AG04450 (cell line): Measurements from ENCODE around the gene NECTIN1. TPM values are rescaled to one million over a fixed set of nuclear protein-coding genes. Genes with fewer than 3 reads are reported as not detected.

ENCODE experiments used
- CTCF ChIA-PET: fragments of 300-600, 350-600 bp; formaldehyde crosslinking; extraction: SDS; loops from one replicate; lab custom pipeline; 2022; ENCODE audit warnings: antibody characterized with exemption, inconsistent platforms; lab: Charles Lee
- POLR2A ChIA-PET: fragments of 350-600 bp; formaldehyde crosslinking; extraction: SDS; loops from one replicate; lab custom pipeline; 2021; ENCODE audit warnings: antibody characterized with exemption, inconsistent platforms; lab: Yijun Ruan, JAX
- DNase-seq: peaks from one replicate; pipeline ENCODE4 v3.0.0-alpha.2; 2011; ENCODE audit warnings: low read depth, low spot score
- H3K27ac ChIP-seq: one replicate; pipeline ENCODE4 v1.5.1; 2012; ENCODE audit warnings: low read depth, low read length, control low read depth
- H3K27me3 ChIP-seq: one replicate; pipeline ENCODE4 v1.6.0; 2012; ENCODE audit warnings: low read length; ENCODE audit not compliant: control insufficient read depth, insufficient read depth
- H3K4me3 ChIP-seq: 2 replicates; pipeline ENCODE4 v1.5.1; 2011; ENCODE audit warnings: mild to moderate bottlenecking, low read depth, low read length, control low read depth
- H3K9me3 ChIP-seq: 2 replicates; pipeline ENCODE4 v1.5.1; 2012; ENCODE audit warnings: low read length; ENCODE audit not compliant: control insufficient read depth, insufficient read depth
- polyA plus RNA-seq: library from polyadenylated mRNA; depleted of rRNA; stranded (reverse); fragments of >200 nt; gene quantifications from 2 replicates; pipeline ENCODE4 v1.2.3, GENCODE V29; 2011
- TF ChIP-seq, protein P1 (sequence below): IDR thresholded peaks from 2 replicates; pipeline ENCODE4 v1.5.1; 2011; ENCODE audit warnings: low read depth, low read length, control low read depth, inconsistent platforms

NECTIN1 gene
- polyA plus RNA-seq, 1 experiment = 2.8 TPM

DNA sequence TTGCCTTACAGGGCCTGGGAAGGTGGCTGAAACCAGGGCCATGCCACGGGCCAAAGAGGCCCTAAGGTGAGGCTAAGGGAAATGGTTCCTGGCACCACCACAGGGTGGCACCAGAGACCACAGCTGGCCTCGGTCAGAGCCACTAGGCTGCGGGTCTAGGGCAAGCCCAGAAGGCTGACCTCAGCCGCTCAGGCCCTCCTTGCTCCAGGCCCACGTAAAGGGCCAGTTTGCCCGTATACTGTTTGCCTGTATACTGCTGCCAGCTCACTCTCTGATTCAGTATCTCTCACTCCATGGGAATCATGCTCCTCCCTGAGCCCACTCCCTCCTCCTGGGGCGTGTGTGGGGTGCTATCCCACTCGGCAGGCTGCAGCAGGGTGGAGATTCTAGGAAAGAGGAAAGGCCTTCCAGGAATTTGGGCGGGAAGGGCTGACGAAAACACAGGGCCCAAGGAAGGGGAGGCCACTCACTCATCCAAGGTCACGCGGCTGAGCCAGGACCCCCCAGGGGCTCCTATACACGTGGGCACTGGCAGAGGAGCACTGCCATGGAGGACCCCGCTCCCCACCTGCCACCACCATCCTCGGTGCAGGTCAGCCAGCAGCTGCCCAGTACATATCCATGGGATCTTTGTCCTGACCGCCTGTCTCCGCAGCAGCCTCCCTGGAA lies 62.4 kb downstream of the NECTIN1 start:
- no peak overlapping the region for H3K4me3 ChIP-seq
- ChIA-PET CTCF (interaction anchor here (1.1 to 5.1 kb wide), 4 partner anchors 13 to 442 kb away, joined by 4 to 33 read pairs (median 17); partner anchors contain the start of gene NECTIN1), POLR2A (no interaction called here)
- H3K27me3 ChIP-seq = no peaks in the 10 kb centered on the region
- TF ChIP-seq, protein P1, sequence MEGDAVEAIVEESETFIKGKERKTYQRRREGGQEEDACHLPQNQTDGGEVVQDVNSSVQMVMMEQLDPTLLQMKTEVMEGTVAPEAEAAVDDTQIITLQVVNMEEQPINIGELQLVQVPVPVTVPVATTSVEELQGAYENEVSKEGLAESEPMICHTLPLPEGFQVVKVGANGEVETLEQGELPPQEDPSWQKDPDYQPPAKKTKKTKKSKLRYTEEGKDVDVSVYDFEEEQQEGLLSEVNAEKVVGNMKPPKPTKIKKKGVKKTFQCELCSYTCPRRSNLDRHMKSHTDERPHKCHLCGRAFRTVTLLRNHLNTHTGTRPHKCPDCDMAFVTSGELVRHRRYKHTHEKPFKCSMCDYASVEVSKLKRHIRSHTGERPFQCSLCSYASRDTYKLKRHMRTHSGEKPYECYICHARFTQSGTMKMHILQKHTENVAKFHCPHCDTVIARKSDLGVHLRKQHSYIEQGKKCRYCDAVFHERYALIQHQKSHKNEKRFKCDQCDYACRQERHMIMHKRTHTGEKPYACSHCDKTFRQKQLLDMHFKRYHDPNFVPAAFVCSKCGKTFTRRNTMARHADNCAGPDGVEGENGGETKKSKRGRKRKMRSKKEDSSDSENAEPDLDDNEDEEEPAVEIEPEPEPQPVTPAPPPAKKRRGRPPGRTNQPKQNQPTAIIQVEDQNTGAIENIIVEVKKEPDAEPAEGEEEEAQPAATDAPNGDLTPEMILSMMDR = peak; percentile 95
- no peaks in the 10 kb centered on the region; the same call in 1 of the 2 replicates for H3K9me3 ChIP-seq
- H3K27ac ChIP-seq = no peak overlapping the region
- peak; percentile 10 for DNase-seq

DNA sequence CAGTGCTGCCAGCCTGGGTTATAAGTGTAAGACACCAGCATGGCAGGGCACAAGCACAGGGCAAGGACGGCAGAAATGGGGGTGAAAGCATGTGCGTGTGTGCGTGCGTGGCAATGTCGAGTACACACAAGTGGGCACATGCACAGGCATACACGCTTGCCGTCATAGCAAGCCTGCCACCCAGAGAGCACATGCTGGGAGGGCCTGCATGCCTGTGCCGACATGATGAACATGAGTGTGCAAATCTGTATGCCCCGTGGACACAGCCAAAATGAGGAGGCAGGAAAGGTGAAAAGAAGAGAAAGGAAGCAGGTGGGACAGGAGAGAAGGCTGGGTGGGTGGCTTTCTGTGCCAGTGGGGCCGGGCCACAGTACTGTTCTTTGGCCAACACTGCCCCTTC lies 62.9 kb downstream of the NECTIN1 start:
- CTCF ChIA-PET = interaction anchor here (1.1 to 5.1 kb wide), 4 partner anchors 13 to 443 kb away, joined by 4 to 33 read pairs (median 17); partner anchors contain the start of gene NECTIN1
- H3K9me3 ChIP-seq = no peaks in the 10 kb centered on the region; the same call in 1 of the 2 replicates
- no peaks in the 10 kb centered on the region for H3K27me3 ChIP-seq
- H3K27ac ChIP-seq = no peak overlapping the region
- POLR2A ChIA-PET = no interaction called here
- TF ChIP-seq, protein P1 = no peak
- H3K4me3 ChIP-seq = no peak overlapping the region
- DNase-seq = no peak

DNA sequence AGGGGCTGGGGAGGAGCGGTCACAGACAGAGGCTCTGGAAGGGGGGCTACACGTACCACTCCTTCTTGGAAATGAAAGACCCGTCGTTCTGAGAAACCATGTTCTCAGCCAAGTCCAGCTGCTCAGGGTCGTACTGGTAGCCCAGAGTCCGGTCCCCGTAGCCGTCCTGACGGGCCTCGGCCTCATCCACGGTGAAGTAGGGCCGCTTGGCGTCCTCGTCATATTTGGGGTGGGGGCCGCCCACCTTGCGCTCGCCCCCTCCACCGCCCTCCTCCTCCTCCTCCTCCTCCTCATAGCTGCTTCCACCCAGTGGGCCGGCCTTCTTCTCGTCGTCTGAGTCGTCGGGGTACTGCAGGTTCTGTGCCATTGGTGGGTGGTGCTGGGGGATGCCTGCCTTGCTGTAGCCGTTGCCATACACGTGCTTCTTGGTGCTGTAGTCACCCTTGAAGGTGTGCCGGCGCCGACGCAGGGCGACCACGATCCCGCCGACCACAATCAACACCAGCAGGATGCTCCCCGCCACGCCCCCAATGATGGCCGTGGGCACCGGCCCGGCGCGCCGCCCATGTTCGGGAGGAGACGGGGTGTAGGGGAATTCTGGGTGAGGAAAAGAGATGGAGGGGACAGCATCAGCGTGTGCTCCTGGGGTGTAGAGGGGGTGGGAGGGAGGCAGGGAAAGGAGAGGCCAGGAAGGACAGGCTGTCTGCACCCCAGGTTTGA lies 64.1 kb downstream of the NECTIN1 start:
- POLR2A ChIA-PET = interaction anchor here (0.6 kb wide), 2 partner anchors 16 to 64 kb away, joined by 4 read pairs; partner anchors contain the start of gene NECTIN1
- no peaks in the 10 kb centered on the region; the same call in 1 of the 2 replicates for H3K9me3 ChIP-seq
- no peak for DNase-seq
- H3K27me3 ChIP-seq = no peaks in the 10 kb centered on the region
- no peak overlapping the region for H3K4me3 ChIP-seq
- CTCF ChIA-PET = interaction anchor here (1.9 to 5.1 kb wide), 3 partner anchors 65 to 444 kb away, joined by 5 to 33 read pairs (median 29); partner anchors contain the start of gene NECTIN1
- TF ChIP-seq, protein P1 = no peak
- no peak overlapping the region for H3K27ac ChIP-seq

DNA sequence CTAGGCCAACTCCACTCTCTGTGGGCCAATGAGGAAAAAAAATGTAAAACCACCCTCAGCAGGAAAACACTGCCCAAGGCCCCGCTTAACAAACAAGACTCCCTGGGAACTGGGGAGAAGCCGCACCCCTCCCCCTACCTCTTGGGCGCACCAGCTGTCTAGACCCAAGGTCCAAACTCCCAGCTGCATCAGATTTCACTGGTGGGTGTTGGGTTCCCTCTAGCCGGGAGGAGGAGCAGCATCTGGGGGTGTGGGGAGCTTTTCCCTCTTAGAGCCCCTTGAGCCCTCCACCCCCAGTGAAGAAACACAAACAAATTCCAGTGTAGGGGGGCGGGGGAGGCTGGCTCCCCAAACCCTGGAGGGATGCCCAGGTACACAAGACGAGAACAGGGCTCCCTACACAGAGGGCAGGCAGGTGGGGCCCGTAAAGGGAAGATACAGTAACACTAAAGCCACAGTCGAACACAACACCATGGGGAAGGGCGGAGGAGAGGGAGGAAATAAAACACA lies 64.9 kb downstream of the NECTIN1 start:
- Histone ChIP-seq H3K9me3 (no peaks in the 10 kb centered on the region; the same call in 1 of the 2 replicates), H3K27me3 (no peaks in the 10 kb centered on the region), H3K4me3 (no peak overlapping the region), H3K27ac (no peak overlapping the region)
- CTCF ChIA-PET = interaction anchor here (4.7 to 5.1 kb wide), 2 partner anchors 65 to 445 kb away, joined by 29 to 33 read pairs; partner anchors contain the start of gene NECTIN1
- DNase-seq = peak; percentile 11
- TF ChIP-seq, protein P1 = no peak
- POLR2A ChIA-PET = no interaction called here
